PC-9 (cell line): Measurements from ENCODE around the gene NUP42.
"Not testable (repeated sequence)": the region's sequence is repeated elsewhere in the genome, so short reads cannot be mapped to it uniquely, and the experiment has no call there.

Experiments used
- EZH2 ChIP-seq: fragments of 200-600 bp; sonication (generic); IDR thresholded peaks from 2 replicates; pipeline ENCODE4 v1.8.0; 2017; ENCODE audit warnings: antibody characterized with exemption, low read depth
- TF ChIP-seq, protein P1 (sequence below): fragments of 200-600 bp; sonication (generic); conservative IDR thresholded peaks from 2 replicates; pipeline ENCODE4 v1.6.1; 2017; ENCODE audit warnings: mixed run types, antibody characterized with exemption, mild to moderate bottlenecking, moderate library complexity

- not testable (repeated sequence) for TF ChIP-seq EZH2
- TF ChIP-seq, protein P1, sequence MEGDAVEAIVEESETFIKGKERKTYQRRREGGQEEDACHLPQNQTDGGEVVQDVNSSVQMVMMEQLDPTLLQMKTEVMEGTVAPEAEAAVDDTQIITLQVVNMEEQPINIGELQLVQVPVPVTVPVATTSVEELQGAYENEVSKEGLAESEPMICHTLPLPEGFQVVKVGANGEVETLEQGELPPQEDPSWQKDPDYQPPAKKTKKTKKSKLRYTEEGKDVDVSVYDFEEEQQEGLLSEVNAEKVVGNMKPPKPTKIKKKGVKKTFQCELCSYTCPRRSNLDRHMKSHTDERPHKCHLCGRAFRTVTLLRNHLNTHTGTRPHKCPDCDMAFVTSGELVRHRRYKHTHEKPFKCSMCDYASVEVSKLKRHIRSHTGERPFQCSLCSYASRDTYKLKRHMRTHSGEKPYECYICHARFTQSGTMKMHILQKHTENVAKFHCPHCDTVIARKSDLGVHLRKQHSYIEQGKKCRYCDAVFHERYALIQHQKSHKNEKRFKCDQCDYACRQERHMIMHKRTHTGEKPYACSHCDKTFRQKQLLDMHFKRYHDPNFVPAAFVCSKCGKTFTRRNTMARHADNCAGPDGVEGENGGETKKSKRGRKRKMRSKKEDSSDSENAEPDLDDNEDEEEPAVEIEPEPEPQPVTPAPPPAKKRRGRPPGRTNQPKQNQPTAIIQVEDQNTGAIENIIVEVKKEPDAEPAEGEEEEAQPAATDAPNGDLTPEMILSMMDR = not testable (repeated sequence)
Measured at GRCh38 chr7:23224364-23224763, 42.5 kb downstream of the NUP42 start.
